ENCODE results near the gene CYB561D2.

Gene CYB561D2

DNA sequence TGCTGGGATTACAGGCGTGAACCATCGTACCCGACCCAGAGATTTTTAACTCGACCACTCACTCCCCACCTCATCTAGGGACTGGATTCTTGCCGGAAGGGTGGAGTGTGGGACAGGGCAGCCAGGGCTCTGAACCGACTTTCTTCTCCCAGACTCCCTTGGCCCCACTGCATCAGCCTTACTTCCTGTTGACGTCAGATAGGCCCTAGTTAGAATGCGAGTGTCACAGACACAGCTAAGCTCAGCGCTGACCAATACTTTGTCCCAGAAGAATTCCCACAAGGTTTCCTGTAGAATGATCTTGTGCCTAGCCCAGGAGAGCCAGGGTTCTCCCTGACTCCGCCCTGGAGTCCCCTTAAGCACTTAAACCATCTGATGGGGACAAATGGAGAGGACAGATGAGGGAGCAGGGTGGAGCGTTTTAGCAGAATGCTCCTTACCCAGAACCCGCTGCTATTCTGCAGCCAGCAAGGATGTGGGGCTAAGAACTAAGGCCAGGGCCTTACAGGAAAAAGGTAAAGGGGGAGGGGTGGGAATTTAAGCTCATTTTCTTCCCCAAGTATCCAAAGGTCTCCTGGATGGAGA is 16.8 kb upstream of the CYB561D2 start:
- no peak overlapping the region for H3K4me3 ChIP-seq (ENCODE audit: low read depth, low read length)
- TF ChIP-seq, protein P1, sequence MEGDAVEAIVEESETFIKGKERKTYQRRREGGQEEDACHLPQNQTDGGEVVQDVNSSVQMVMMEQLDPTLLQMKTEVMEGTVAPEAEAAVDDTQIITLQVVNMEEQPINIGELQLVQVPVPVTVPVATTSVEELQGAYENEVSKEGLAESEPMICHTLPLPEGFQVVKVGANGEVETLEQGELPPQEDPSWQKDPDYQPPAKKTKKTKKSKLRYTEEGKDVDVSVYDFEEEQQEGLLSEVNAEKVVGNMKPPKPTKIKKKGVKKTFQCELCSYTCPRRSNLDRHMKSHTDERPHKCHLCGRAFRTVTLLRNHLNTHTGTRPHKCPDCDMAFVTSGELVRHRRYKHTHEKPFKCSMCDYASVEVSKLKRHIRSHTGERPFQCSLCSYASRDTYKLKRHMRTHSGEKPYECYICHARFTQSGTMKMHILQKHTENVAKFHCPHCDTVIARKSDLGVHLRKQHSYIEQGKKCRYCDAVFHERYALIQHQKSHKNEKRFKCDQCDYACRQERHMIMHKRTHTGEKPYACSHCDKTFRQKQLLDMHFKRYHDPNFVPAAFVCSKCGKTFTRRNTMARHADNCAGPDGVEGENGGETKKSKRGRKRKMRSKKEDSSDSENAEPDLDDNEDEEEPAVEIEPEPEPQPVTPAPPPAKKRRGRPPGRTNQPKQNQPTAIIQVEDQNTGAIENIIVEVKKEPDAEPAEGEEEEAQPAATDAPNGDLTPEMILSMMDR (IDR thresholded peaks at IDR 0.05; ENCODE audit: low read depth, low read length): no peak

DNA sequence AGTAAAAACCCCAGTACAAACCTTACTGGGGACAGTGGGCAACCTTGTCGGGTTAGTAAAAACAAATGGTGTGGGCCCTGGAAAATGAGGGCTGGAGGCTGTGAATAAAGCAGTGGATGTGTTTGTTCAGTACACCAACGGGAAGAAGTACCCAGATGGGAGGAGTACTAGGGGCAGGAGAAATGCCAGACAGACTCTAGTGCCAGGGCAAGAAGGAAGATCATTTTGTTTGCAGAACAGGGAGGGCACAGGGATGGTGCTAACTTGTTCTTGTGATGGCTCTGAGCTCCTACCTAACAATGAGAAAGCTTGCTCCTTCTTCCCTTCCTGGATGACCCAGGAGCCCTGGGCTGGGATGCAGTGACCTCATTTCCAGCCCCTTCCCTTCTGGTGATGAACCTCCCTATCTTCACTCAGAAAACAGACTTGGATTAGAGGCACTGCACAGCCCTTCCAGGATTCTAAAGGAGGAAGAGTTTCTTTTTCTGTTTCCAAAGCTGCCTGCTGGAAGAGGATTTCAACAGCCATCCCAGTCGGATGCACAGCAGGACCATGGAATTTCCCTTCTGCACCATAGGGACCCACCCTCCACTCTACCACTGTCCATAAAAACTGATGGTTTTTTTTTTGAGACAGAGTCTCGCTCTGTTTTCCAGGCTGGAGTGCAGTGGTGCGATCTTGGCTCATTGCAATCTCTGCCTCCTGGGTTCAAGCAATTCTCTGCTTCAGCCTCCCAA is 16.2 kb upstream of the CYB561D2 start:
- no peak overlapping the region; the same call in 1 of the 2 replicates for H3K4me3 ChIP-seq (ENCODE audit: low read depth, low read length)
- TF ChIP-seq, protein P1 (IDR thresholded peaks at IDR 0.05; ENCODE audit: low read depth, low read length): no peak

DNA sequence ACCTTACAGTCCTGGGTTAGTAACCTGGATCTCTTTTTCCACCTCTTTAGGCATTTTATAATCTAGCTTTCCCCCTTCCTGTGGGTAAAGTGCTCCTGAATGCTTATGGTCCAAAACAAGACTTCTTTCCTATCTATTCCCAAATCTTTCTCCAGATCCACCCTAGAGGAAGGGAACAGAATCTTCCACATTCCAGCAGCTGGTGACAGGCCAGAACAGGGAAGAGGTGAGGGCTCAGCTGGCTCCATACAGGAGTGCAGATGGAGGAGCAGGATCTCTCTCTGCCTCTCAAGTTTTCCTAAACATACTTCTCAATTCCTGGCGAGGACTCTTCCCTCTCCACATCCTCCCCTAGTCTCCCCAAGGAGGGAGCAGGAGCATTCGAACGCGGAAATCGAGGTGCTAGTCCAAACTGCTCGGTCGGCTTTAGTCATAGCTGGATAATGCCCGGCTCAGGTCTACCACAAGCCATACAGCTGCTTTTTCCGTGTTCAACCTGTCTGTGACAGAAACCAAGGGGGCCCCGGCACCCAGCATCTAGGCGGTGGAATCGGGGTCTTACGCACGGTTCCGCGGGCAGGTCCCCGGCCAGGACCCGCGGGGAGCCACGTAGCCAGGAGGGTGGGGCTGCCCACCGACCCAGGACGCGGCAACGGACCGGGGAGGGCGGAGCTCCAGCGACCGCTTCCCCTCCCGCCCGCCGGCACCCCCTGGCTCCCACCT is 14.0 kb upstream of the CYB561D2 start:
- TF ChIP-seq, protein P1 (IDR thresholded peaks at IDR 0.05; ENCODE audit: low read depth, low read length): no peak

DNA sequence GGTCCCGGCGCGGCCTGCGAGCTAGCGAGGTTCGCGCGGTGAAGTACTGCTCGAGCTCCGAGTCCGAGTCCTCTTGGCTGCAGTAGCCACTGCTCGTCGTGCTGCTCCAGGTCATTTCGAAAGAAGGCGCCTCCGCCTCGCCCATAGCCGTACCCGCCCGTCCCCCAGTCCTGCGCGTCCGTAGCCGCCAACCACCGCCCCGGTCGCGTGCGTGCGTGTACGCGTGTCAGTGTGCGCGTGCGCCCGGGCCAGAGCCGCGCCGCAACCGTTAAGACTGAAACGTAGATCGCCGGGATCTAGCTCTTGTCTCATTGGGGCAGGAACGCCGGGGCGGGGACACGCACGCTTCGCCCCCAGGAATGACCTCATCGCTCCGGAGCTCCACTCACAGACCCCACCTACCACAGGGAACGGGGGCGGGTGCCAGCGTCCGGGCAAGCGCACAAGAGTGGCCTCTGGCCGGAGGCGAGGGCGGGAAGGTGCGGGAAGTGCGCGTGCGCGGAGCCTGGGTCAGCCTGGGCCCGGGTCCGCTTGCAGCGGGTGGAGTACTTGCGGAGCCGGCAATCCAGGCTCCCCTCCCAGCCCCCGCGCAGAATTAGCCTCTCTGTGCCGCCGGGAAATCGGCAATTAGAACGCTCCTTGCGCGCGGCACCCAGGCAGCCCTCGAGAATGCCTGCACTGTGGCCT is 13.3 kb upstream of the CYB561D2 start:
- peak overlapping the region; percentile 80 for H3K4me3 ChIP-seq (ENCODE audit: low read depth, low read length)
- TF ChIP-seq, protein P1 (IDR thresholded peaks at IDR 0.05; ENCODE audit: low read depth, low read length): no peak

More for the DNA sequence above, 14.0 kb upstream of the CYB561D2 start:
- H3K4me3 ChIP-seq (ENCODE audit: low read depth, low read length): peak overlapping the region; percentile 80

DNA sequence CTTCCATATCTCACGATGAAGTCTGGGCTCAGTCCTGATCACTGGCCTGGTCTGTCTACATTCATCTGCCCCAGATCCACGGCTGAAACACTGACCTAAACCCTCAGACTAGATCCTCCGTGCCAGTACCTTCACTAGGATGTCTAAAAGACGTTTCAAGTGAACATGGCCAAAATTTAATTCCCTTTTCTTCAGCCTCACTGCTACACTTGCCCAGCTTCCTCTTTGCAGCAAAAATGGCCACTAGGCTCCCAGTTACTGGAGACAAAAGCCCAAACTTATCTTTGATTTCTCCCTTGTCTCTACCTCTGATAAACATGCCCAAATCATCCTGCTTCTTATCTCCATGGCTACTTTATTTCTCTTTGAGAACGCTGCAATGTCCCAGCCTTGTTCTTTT is 11.7 kb upstream of the CYB561D2 start:
- TF ChIP-seq, protein P1 (IDR thresholded peaks at IDR 0.05; ENCODE audit: low read depth, low read length): no peak
- H3K4me3 ChIP-seq (ENCODE audit: low read depth, low read length): no peak overlapping the region

DNA sequence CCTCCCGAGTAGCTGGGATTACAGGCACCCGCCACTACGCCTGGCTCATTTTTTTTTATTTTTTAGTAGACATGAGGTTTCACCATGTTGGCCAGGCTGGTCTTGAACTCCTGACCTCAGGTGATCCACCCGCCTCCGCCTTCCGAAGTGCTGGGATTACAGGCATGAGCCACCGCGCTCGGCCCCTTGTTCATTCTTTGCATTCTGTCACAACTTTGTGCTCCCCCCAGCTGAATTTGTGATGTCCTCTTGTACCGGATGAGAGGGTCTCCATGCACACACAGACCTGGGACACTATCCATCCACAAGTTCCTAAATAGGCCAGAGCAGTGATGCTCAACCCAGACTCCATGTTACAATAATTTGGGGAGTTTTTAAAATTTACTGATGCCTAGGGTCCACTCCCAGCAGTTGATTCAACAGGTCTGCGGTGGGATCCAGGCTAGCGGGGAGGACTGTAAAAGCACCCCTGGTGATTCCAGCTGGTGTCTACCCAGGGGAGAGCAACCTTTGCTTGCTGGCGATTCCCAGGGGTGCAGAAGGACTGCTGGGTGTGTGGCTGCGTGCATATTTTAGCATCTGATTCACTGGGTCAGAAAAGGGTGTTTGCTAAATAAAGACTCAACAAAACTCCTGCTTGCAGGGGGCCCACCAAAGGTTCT is 11.0 kb upstream of the CYB561D2 start:
- TF ChIP-seq, protein P1 (IDR thresholded peaks at IDR 0.05; ENCODE audit: low read depth, low read length): no peak
- peak overlapping the region; percentile 64 for H3K4me3 ChIP-seq (ENCODE audit: low read depth, low read length)

All from WI38 (cell line).